Fibroblast of lung (primary cell): Measurements from ENCODE around the gene PHF3. TPM values are rescaled to one million over a fixed set of nuclear protein-coding genes. Genes with fewer than 3 reads are reported as not detected.

Experiments
- DNase-seq, 2 donors: peaks; one replicate each; pipeline versions ENCODE4 v3.0.0 to v3.0.0-alpha.2; 2010; ENCODE audit warnings: low read depth in 2 of 2
- H2AFZ ChIP-seq: 2 replicates; pipeline ENCODE4 v1.5.1; 2012; ENCODE audit warnings: low read length, control low read depth, inconsistent platforms
- H3K27ac ChIP-seq: 2 replicates; pipeline ENCODE4 v1.5.1; 2011; ENCODE audit warnings: low read length, control low read depth; ENCODE audit not compliant: insufficient read depth
- H3K27me3 ChIP-seq: 2 replicates; pipeline ENCODE4 v1.5.1; 2011; ENCODE audit warnings: mild to moderate bottlenecking, low read length; ENCODE audit not compliant: control insufficient read depth, insufficient read depth
- H3K36me3 ChIP-seq: 2 replicates; pipeline ENCODE4 v1.5.1; 2011; ENCODE audit warnings: low read length; ENCODE audit not compliant: control insufficient read depth, insufficient read depth
- H3K4me1 ChIP-seq: 2 replicates; pipeline ENCODE4 v1.5.1; 2011; ENCODE audit warnings: low read length; ENCODE audit not compliant: control insufficient read depth, insufficient read depth; ENCODE audit errors: extremely low read depth
- H3K4me2 ChIP-seq: 2 replicates; pipeline ENCODE4 v1.5.1; 2011; ENCODE audit warnings: low read length, control low read depth; ENCODE audit not compliant: insufficient read depth; ENCODE audit errors: extremely low read depth
- H3K4me3 ChIP-seq, 4 experiments: fragments of 200-600 bp in 1 of 4; sonication (generic) in 1 of 4; replicated peaks in 1 of 4; 2 replicates each; pipeline ENCODE4 v1.5.1; 2011 to 2016; ENCODE audit warnings: low read length in 4 of 4, low read depth in 3 of 4, mild to moderate bottlenecking in 3 of 4, control low read depth in 2 of 4, inconsistent platforms in 1 of 4, mixed read lengths in 1 of 4; ENCODE audit not compliant: insufficient read depth in 1 of 4; ENCODE audit errors: control extremely low read depth in 1 of 4
- H3K79me2 ChIP-seq: 2 replicates; pipeline ENCODE4 v1.5.1; 2012; ENCODE audit warnings: mild to moderate bottlenecking, low read length, inconsistent platforms; ENCODE audit not compliant: control insufficient read depth, insufficient read depth
- H3K9ac ChIP-seq: 2 replicates; pipeline ENCODE4 v1.5.1; 2011; ENCODE audit warnings: mild to moderate bottlenecking, low read length, control low read depth; ENCODE audit not compliant: insufficient read depth
- H3K9me3 ChIP-seq: 2 replicates; pipeline ENCODE4 v1.5.1; 2012; ENCODE audit warnings: low read depth, low read length; ENCODE audit not compliant: control insufficient read depth, insufficient read depth
- H4K20me1 ChIP-seq: 2 replicates; pipeline ENCODE4 v1.5.1; 2011; ENCODE audit warnings: low read length; ENCODE audit not compliant: control insufficient read depth, insufficient read depth; ENCODE audit errors: extremely low read depth
- EZH2 ChIP-seq: IDR thresholded peaks from 2 replicates; pipeline ENCODE4 v1.5.1; 2012; ENCODE audit warnings: low read length, control low read depth, mild to moderate bottlenecking; ENCODE audit errors: missing control alignments
- polyA plus RNA-seq, 2 donors: library from polyadenylated mRNA; depleted of rRNA in 1 of 2; stranded (reverse) in 1 of 2; unstranded in 1 of 2; fragments of >200 nt; gene quantifications; 2 replicates each; pipeline ENCODE4 v1.2.1, GENCODE V29; 2011 to 2012; ENCODE audit warnings: missing spikeins in 1 of 2
- total RNA-seq: library from RNA; depleted of rRNA; stranded (reverse); fragments of >200 nt; gene quantifications from 2 replicates; pipeline ENCODE4 v1.2.1, GENCODE V29; 2014
- TF ChIP-seq, protein P1 (sequence below), 2 donors: IDR thresholded peaks in 1 of 2; conservative IDR thresholded peaks in 1 of 2; 1 replicate in 1 of 2; 2 replicates in 1 of 2; pipeline ENCODE4 v1.5.1; 2011 to 2012; ENCODE audit warnings: low read length in 2 of 2, control low read depth in 1 of 2, inconsistent platforms in 1 of 2, low read depth in 1 of 2, mild to moderate bottlenecking in 1 of 2

PHF3 gene
- total and polyA plus RNA-seq, 2 donors (not counting 1 experiment from before 2014, with no cell fraction given), result 22.2 to 71.5 TPM

DNA sequence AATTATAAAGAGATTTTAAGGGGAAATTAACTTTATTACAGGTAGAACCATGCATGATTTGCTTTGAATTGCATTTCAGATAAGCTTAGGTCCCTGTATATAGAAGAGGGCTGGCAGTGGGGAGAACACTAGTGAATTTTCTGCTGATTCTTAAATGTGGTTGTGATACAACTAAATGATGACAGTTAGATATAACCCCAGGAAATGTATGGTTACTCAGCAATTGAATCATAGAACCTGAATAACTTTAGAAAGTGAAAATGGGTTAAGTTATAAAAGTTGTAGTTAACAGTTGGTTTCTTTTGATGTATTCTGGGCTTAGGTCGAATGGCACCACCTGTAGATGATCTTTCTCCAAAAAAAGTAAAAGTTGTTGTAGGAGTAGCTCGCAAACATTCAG lies 70.1 kb downstream of the PHF3 start:
- Histone ChIP-seq H3K27ac (no peak overlapping the region), H3K36me3 (peaks cover 3% of the 10 kb centered on the region), H3K9ac (no peak overlapping the region), H3K27me3 (no peaks in the 10 kb centered on the region), H3K4me1 (no peaks in the 10 kb centered on the region), H3K79me2 (no peaks in the 10 kb centered on the region), H4K20me1 (no peaks in the 10 kb centered on the region), H3K9me3 (no peaks in the 10 kb centered on the region), H2AFZ (no peak overlapping the region), H3K4me2 (no peak overlapping the region), H3K4me3 (no peak overlapping the region)
- TF ChIP-seq, protein P1, sequence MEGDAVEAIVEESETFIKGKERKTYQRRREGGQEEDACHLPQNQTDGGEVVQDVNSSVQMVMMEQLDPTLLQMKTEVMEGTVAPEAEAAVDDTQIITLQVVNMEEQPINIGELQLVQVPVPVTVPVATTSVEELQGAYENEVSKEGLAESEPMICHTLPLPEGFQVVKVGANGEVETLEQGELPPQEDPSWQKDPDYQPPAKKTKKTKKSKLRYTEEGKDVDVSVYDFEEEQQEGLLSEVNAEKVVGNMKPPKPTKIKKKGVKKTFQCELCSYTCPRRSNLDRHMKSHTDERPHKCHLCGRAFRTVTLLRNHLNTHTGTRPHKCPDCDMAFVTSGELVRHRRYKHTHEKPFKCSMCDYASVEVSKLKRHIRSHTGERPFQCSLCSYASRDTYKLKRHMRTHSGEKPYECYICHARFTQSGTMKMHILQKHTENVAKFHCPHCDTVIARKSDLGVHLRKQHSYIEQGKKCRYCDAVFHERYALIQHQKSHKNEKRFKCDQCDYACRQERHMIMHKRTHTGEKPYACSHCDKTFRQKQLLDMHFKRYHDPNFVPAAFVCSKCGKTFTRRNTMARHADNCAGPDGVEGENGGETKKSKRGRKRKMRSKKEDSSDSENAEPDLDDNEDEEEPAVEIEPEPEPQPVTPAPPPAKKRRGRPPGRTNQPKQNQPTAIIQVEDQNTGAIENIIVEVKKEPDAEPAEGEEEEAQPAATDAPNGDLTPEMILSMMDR (conservative IDR thresholded peaks at IDR 0.05 in 1 of 2, IDR thresholded peaks at IDR 0.05 in 1 of 2; ENCODE audit: low read depth in 1 of 2, low read length in 2 of 2), result no peak
- TF ChIP-seq EZH2, result no peak
- DNase-seq, result peak in 1 of 2 donors; percentile 1

DNA sequence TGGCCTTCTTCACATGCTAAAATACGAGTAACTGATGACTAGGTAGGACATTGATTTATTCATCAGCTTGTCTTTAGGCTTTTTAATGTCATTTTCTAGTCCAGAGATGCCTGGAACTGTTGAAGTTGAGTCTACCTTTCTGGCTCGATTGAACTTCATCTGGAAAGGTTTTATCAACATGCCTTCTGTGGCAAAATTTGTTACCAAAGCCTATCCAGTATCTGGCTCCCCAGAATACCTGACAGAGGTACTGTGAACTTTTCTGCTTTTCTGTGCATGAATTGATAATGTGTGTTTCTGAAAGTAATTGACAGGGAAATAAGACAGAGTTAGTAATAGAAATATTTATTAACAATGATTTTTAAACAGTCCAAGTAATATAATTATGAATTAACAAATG lies 71.0 kb downstream of the PHF3 start:
- no peak overlapping the region for H2AFZ ChIP-seq
- H3K9me3 ChIP-seq, result no peaks in the 10 kb centered on the region
- H3K27me3 ChIP-seq, result no peaks in the 10 kb centered on the region
- no peak overlapping the region for H3K4me3 ChIP-seq
- H3K36me3 ChIP-seq, result peaks cover 5% of the 10 kb centered on the region
- no peaks in the 10 kb centered on the region for H3K79me2 ChIP-seq
- no peaks in the 10 kb centered on the region for H4K20me1 ChIP-seq
- H3K27ac ChIP-seq, result no peak overlapping the region
- no peak for DNase-seq
- TF ChIP-seq, protein P1 (conservative IDR thresholded peaks at IDR 0.05 in 1 of 2, IDR thresholded peaks at IDR 0.05 in 1 of 2; ENCODE audit: low read depth in 1 of 2, low read length in 2 of 2), result no peak
- no peak for TF ChIP-seq EZH2
- H3K9ac ChIP-seq, result no peak overlapping the region
- H3K4me2 ChIP-seq, result no peak overlapping the region
- no peaks in the 10 kb centered on the region for H3K4me1 ChIP-seq

DNA sequence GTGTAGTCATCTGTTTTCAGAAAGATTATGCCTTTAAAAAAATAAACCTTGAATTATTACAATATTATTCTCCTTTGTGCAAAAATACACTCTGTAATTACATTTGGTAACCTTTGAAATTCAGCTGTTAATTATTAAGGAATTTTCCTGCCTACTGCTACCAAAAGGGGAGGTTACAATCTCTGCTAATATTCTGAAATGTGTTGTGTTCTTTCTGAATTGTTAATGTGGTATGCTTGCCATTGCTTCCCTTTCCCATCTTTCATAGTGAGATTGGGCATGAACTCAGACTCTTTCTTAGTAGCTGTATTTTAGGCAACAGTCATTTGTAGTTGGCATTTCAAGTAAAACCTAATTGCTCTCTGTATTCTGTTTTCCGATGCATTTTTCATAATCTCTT lies 73.0 kb downstream of the PHF3 start:
- no peak overlapping the region for H3K27ac ChIP-seq
- H3K36me3 ChIP-seq, result peaks cover 5% of the 10 kb centered on the region
- no peaks in the 10 kb centered on the region for H3K79me2 ChIP-seq
- no peaks in the 10 kb centered on the region for H3K27me3 ChIP-seq
- H2AFZ ChIP-seq, result no peak overlapping the region
- H3K4me2 ChIP-seq, result no peak overlapping the region
- TF ChIP-seq EZH2, result no peak
- TF ChIP-seq, protein P1 (conservative IDR thresholded peaks at IDR 0.05 in 1 of 2, IDR thresholded peaks at IDR 0.05 in 1 of 2; ENCODE audit: low read depth in 1 of 2, low read length in 2 of 2), result no peak
- no peak overlapping the region for H3K4me3 ChIP-seq
- H3K9ac ChIP-seq, result no peak overlapping the region
- H3K4me1 ChIP-seq, result no peaks in the 10 kb centered on the region
- H4K20me1 ChIP-seq, result no peaks in the 10 kb centered on the region
- DNase-seq, result no peak
- no peaks in the 10 kb centered on the region for H3K9me3 ChIP-seq
